ENCODE results near the gene SECISBP2. TPM values are rescaled to one million over a fixed set of nuclear protein-coding genes. Genes with fewer than 3 reads are reported as not detected.
A peak's percentile ranks its signal among the peaks of the same experiment; 100 is the strongest.

Gene SECISBP2
- total and polyA plus RNA-seq, 2 experiments from 2014 or later = 77.7 to 86.8 TPM

DNA sequence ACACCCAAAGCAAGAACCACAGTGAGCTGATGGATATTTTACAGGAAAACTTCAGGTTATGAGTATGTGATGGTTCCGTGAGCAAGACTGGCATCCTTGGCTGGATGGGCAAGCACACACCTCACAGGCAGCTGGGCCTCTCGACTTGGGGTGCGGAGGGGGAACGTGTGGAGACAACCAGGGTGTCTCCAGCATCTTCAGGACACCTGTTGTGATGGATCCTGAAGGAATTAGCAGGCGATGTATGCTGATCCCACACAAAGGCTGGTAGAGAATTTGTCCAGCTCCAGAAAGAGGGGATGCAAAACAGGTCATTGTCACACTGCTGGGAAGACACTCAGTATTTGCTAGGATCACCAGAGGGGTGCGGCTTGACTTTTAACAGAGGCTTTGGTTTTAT lies 42.7 kb downstream of the SECISBP2 start:
- Histone ChIP-seq H3K4me2 (no peak overlapping the region), H3K4me1 (ENCODE audit: insufficient read depth) (no peaks in the 10 kb centered on the region), H3K9me2 (ENCODE audit: insufficient read depth) (no peaks in the 10 kb centered on the region), H3K27ac (ENCODE audit: low read depth) (no peak overlapping the region), H4K20me1 (replicated peaks; ENCODE audit: insufficient read depth) (peaks cover 14% of the 10 kb centered on the region; the same call in 1 of the 2 replicates), H3F3A (replicated peaks; ENCODE audit: low read depth) (no peaks in the 10 kb centered on the region), H3K79me2 (replicated peaks; ENCODE audit: insufficient read depth) (no peaks in the 10 kb centered on the region), H3K27me3 (ENCODE audit: insufficient read depth) (no peaks in the 10 kb centered on the region), H3K4me3 (no peak overlapping the region), H2AFZ (no peak overlapping the region), H3K36me3 (ENCODE audit: insufficient read depth) (peaks cover 36% of the 10 kb centered on the region)
- H3K4me3 Mint-ChIP-seq = no peak overlapping the region
- TF ChIP-seq EZH2phosphoT487 (IDR thresholded peaks at IDR 0.05; ENCODE audit: unreplicated experiment) (peak; percentile 42), NANOG (IDR thresholded peaks at IDR 0.05; ENCODE audit: borderline replicate concordance) (no peak)
- DNase-seq (ENCODE audit: low spot score) (no peak), ATAC-seq (no peak)
- no peaks in the 10 kb centered on the region for H3K4me1 Mint-ChIP-seq
- H3K27me3 Mint-ChIP-seq (ENCODE audit: insufficient read depth, low read depth, poor library complexity) = peaks cover 5% of the 10 kb centered on the region
- H3K27ac Mint-ChIP-seq = no peak overlapping the region
- peaks cover 62% of the 10 kb centered on the region for H3K36me3 Mint-ChIP-seq (ENCODE audit: low read depth)
- no peaks in the 10 kb centered on the region for H3K9me3 Mint-ChIP-seq

DNA sequence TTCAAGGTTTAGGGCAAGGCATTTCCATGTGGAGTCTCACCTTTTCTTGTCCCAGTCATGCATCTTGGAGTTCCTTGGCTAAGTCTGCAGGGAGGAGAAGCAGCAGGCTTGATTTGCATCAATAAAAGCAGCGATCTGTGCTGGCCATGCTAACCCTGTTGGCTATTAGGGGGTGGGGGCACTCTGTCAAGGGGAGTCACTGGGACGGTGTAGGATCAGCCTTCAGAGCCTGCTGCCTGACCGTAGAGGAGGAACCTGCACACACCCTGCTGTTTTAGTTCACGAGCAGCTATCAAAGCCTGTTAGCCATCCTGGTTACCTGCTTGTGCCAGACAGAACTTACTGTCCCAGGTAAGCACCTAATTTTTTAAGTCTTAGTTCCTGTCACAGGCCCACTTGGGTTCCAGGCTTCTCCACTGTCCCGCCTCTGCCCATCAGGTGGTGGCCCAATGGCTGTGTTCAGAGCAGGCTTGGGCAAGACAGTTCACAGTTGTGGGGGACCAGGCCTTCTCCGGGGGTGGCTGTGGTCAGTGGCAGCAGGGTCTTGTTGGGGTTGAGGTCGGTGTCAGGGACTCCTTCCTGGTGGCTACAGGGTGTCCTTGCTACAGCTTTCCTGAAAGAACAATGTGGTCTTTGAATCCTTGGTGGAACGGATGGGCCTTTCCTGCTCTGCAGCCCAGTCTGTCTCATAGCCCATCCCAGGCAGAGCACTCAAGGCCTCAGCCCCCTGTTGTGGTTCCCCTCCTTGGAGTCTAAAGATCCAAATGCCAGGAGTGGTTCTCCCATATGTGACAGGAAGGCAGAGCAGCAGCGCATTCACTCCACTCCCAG lies 43.7 kb downstream of the SECISBP2 start:
- no peaks in the 10 kb centered on the region for H3K4me1 Mint-ChIP-seq
- DNase-seq (ENCODE audit: low spot score) (no peak), ATAC-seq (no peak)
- no peak overlapping the region for H3K4me3 Mint-ChIP-seq
- Histone ChIP-seq H3K4me1 (ENCODE audit: insufficient read depth) (no peaks in the 10 kb centered on the region), H3K27ac (ENCODE audit: low read depth) (no peak overlapping the region), H3K4me3 (no peak overlapping the region), H2AFZ (no peak overlapping the region), H3K36me3 (ENCODE audit: insufficient read depth) (peaks cover 27% of the 10 kb centered on the region), H3K27me3 (ENCODE audit: insufficient read depth) (no peaks in the 10 kb centered on the region), H4K20me1 (replicated peaks; ENCODE audit: insufficient read depth) (peaks cover 14% of the 10 kb centered on the region; the same call in 1 of the 2 replicates), H3K9me2 (ENCODE audit: insufficient read depth) (no peaks in the 10 kb centered on the region), H3F3A (replicated peaks; ENCODE audit: low read depth) (no peaks in the 10 kb centered on the region), H3K4me2 (no peak overlapping the region), H3K79me2 (replicated peaks; ENCODE audit: insufficient read depth) (no peaks in the 10 kb centered on the region)
- peaks cover 52% of the 10 kb centered on the region for H3K36me3 Mint-ChIP-seq (ENCODE audit: low read depth)
- H3K9me3 Mint-ChIP-seq = no peaks in the 10 kb centered on the region
- peaks cover 5% of the 10 kb centered on the region for H3K27me3 Mint-ChIP-seq (ENCODE audit: insufficient read depth, low read depth, poor library complexity)
- H3K27ac Mint-ChIP-seq = no peak overlapping the region
- TF ChIP-seq ZNF331 (CRISPR knock-in tag; IDR thresholded peaks at IDR 0.05; ENCODE audit: low read depth) = no peak
- TF ChIP-seq, protein P1, sequence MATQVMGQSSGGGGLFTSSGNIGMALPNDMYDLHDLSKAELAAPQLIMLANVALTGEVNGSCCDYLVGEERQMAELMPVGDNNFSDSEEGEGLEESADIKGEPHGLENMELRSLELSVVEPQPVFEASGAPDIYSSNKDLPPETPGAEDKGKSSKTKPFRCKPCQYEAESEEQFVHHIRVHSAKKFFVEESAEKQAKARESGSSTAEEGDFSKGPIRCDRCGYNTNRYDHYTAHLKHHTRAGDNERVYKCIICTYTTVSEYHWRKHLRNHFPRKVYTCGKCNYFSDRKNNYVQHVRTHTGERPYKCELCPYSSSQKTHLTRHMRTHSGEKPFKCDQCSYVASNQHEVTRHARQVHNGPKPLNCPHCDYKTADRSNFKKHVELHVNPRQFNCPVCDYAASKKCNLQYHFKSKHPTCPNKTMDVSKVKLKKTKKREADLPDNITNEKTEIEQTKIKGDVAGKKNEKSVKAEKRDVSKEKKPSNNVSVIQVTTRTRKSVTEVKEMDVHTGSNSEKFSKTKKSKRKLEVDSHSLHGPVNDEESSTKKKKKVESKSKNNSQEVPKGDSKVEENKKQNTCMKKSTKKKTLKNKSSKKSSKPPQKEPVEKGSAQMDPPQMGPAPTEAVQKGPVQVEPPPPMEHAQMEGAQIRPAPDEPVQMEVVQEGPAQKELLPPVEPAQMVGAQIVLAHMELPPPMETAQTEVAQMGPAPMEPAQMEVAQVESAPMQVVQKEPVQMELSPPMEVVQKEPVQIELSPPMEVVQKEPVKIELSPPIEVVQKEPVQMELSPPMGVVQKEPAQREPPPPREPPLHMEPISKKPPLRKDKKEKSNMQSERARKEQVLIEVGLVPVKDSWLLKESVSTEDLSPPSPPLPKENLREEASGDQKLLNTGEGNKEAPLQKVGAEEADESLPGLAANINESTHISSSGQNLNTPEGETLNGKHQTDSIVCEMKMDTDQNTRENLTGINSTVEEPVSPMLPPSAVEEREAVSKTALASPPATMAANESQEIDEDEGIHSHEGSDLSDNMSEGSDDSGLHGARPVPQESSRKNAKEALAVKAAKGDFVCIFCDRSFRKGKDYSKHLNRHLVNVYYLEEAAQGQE (IDR thresholded peaks at IDR 0.05; ENCODE audit: unreplicated experiment) = no peak
- TF ChIP-seq, protein P2, sequence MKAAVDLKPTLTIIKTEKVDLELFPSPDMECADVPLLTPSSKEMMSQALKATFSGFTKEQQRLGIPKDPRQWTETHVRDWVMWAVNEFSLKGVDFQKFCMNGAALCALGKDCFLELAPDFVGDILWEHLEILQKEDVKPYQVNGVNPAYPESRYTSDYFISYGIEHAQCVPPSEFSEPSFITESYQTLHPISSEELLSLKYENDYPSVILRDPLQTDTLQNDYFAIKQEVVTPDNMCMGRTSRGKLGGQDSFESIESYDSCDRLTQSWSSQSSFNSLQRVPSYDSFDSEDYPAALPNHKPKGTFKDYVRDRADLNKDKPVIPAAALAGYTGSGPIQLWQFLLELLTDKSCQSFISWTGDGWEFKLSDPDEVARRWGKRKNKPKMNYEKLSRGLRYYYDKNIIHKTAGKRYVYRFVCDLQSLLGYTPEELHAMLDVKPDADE (IDR thresholded peaks at IDR 0.05) = no peak
- TF ChIP-seq NANOG (IDR thresholded peaks at IDR 0.05; ENCODE audit: borderline replicate concordance) = no peak
- TF ChIP-seq ZNF114 (CRISPR knock-in tag; IDR thresholded peaks at IDR 0.05) = no peak
- TF ChIP-seq, protein P3, sequence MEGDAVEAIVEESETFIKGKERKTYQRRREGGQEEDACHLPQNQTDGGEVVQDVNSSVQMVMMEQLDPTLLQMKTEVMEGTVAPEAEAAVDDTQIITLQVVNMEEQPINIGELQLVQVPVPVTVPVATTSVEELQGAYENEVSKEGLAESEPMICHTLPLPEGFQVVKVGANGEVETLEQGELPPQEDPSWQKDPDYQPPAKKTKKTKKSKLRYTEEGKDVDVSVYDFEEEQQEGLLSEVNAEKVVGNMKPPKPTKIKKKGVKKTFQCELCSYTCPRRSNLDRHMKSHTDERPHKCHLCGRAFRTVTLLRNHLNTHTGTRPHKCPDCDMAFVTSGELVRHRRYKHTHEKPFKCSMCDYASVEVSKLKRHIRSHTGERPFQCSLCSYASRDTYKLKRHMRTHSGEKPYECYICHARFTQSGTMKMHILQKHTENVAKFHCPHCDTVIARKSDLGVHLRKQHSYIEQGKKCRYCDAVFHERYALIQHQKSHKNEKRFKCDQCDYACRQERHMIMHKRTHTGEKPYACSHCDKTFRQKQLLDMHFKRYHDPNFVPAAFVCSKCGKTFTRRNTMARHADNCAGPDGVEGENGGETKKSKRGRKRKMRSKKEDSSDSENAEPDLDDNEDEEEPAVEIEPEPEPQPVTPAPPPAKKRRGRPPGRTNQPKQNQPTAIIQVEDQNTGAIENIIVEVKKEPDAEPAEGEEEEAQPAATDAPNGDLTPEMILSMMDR (conservative IDR thresholded peaks at IDR 0.05; ENCODE audit: low read depth in 2 of 2) = no peak

Data from GM23338 (cell line).